B cell (primary cell): Measurements from ENCODE around the gene STARD3. TPM values are rescaled to one million over a fixed set of nuclear protein-coding genes. Genes with fewer than 3 reads are reported as not detected.

ENCODE experiments used
- ATAC-seq: fragments of 200-7000 bp; cut with Tn5 transposase; one replicate; pipeline ENCODE4 v1.10.0; 2021; ENCODE audit warnings: low read depth, mild to moderate bottlenecking, moderate number of reproducible peaks, moderate library complexity
- CTCF ChIA-PET: fragments of 350-600 bp; sonication (Branson Sonifier 250); formaldehyde crosslinking; loops from one replicate; lab custom pipeline; 2021; ENCODE audit warnings: antibody characterized with exemption, inconsistent platforms; lab: Charles Lee
- POLR2A ChIA-PET: fragments of 350-600 bp; sonication (Branson Sonifier 250); formaldehyde crosslinking; loops from one replicate; lab custom pipeline; 2021; ENCODE audit warnings: antibody characterized with exemption; lab: Charles Lee
- DNase-seq: peaks from one replicate; pipeline ENCODE4 v3.0.0; 2013
- H2AFZ ChIP-seq: 2 replicates; pipeline ENCODE4 v1.6.1; 2012; ENCODE audit warnings: mild to moderate bottlenecking, low read depth, low read length; ENCODE audit not compliant: insufficient read depth, poor library complexity, severe bottlenecking
- H3K27ac ChIP-seq, 2 donors: 1 replicate in 1 of 2; 2 replicates in 1 of 2; pipeline ENCODE4 v1.5.1; 2012 to 2013; ENCODE audit warnings: low read length in 2 of 2, mild to moderate bottlenecking in 2 of 2, moderate library complexity in 1 of 2
- H3K27me3 ChIP-seq, 4 experiments: fragments of 200-600 bp in 1 of 4; sonication (generic) in 1 of 4; replicated peaks in 1 of 4; 1 replicate in 2 of 4; 2 replicates in 2 of 4; pipeline versions ENCODE4 v1.6.1 to v1.7.0; 2013 to 2016; ENCODE audit warnings: low read length in 3 of 4, mild to moderate bottlenecking in 2 of 4, mixed read lengths in 1 of 4, moderate library complexity in 1 of 4; ENCODE audit not compliant: insufficient read depth in 4 of 4, control insufficient read depth in 3 of 4; ENCODE audit errors: control extremely low read depth in 1 of 4
- H3K36me3 ChIP-seq, 2 experiments: replicated peaks in 1 of 2; 1 replicate in 1 of 2; 2 replicates in 1 of 2; pipeline versions ENCODE4 v1.6.1 to v1.7.1; 2013; ENCODE audit warnings: low read length in 1 of 2; ENCODE audit not compliant: insufficient read depth in 2 of 2, control insufficient read depth in 1 of 2; ENCODE audit errors: control extremely low read depth in 1 of 2, extremely low read depth in 1 of 2
- H3K4me1 ChIP-seq, 2 donors: fragments of 200-600 bp in 1 of 2; sonication (generic) in 1 of 2; 1 replicate in 1 of 2; 2 replicates in 1 of 2; pipeline versions ENCODE4 v1.5.1 to v1.6.1; 2013 to 2017; ENCODE audit warnings: low read length in 2 of 2; ENCODE audit not compliant: control insufficient read depth in 2 of 2, insufficient read depth in 2 of 2
- H3K4me2 ChIP-seq: replicated peaks from 2 replicates; pipeline ENCODE3; 2012; ENCODE audit warnings: mild to moderate bottlenecking, low read depth, low read length; ENCODE audit not compliant: poor library complexity, severe bottlenecking
- H3K4me3 ChIP-seq, 5 experiments: fragments of 200-600 bp in 1 of 5; sonication (generic) in 1 of 5; 1 replicate in 3 of 5; 2 replicates in 2 of 5; pipeline versions ENCODE4 v1.5.1 to v1.7.0; 2011 to 2016; ENCODE audit warnings: low read length in 4 of 5, mild to moderate bottlenecking in 4 of 5, low read depth in 2 of 5, control low read depth in 1 of 5, moderate library complexity in 1 of 5; ENCODE audit not compliant: insufficient read depth in 1 of 5; ENCODE audit errors: control extremely low read depth in 1 of 5, extremely low read depth in 1 of 5
- H3K79me2 ChIP-seq: fragments of 200-600 bp; sonication (generic); one replicate; pipeline ENCODE4 v1.6.0; 2016; ENCODE audit warnings: low read length; ENCODE audit not compliant: control insufficient read depth, insufficient read depth
- H3K9ac ChIP-seq: fragments of 200-600 bp; sonication (generic); 2 replicates; pipeline ENCODE4 v1.6.1; 2017; ENCODE audit warnings: mild to moderate bottlenecking, low read length, moderate library complexity
- H3K9me3 ChIP-seq, 3 donors: one replicate each; pipeline versions ENCODE4 v1.6.1 to v1.7.1; 2013; ENCODE audit warnings: low read length in 2 of 3; ENCODE audit not compliant: control insufficient read depth in 2 of 3, insufficient read depth in 1 of 3; ENCODE audit errors: control extremely low read depth in 1 of 3
- H4K20me1 ChIP-seq: 2 replicates; pipeline ENCODE4 v1.6.0; 2012; ENCODE audit warnings: mild to moderate bottlenecking, low read length; ENCODE audit not compliant: insufficient read depth, control insufficient read depth, poor library complexity, severe bottlenecking
- H3K27ac Mint-ChIP-seq: one replicate; pipeline ENCODE4 v1.8.0; 2021; ENCODE audit warnings: mixed read lengths
- H3K27me3 Mint-ChIP-seq: one replicate; pipeline ENCODE4 v1.8.0; 2021; ENCODE audit warnings: mixed read lengths
- H3K4me1 Mint-ChIP-seq: one replicate; pipeline ENCODE4 v1.8.0; 2021; ENCODE audit warnings: mixed read lengths
- H3K4me3 Mint-ChIP-seq: one replicate; pipeline ENCODE4 v1.8.0; 2021; ENCODE audit warnings: mixed read lengths
- H3K9me3 Mint-ChIP-seq: one replicate; pipeline ENCODE4 v1.8.0; 2022; ENCODE audit warnings: mixed read lengths; ENCODE audit not compliant: insufficient read depth
- EZH2 ChIP-seq: IDR thresholded peaks from 2 replicates; pipeline ENCODE4 v1.6.1; 2012; ENCODE audit warnings: borderline replicate concordance, low read depth, mild to moderate bottlenecking, moderate library complexity, low read length; ENCODE audit not compliant: insufficient read depth, poor library complexity, severe bottlenecking
- WGBS: methylation state at CpG from one replicate; pipeline ENCODE4 v1.1.5; 2013; ENCODE audit warnings: missing lambda C conversion rate; ENCODE audit not compliant: insufficient coverage; 5-methylcytosine and 5-hydroxymethylcytosine counted together
- intact Hi-C: fragments of 100-400 bp; cut with micrococcal nuclease; formaldehyde crosslinking; loops from one replicate; pipeline ENCODE4 v1.10.0; 2022
- polyA plus RNA-seq: library from polyadenylated mRNA; depleted of rRNA; stranded (reverse); fragments of >200 nt; gene quantifications from 2 replicates; pipeline ENCODE4 v1.2.3, GENCODE V29; 2012
- total RNA-seq, 2 donors: library from RNA; stranded (reverse); fragments of 120-200 nt in 1 of 2; gene quantifications; 1 replicate in 1 of 2; 2 replicates in 1 of 2; pipeline versions ENCODE4 v1.2.3 to v1.2.4, GENCODE V29; 2013 to 2022
- TF ChIP-seq, protein P1 (sequence below): fragments of 200-600 bp; IDR thresholded peaks from one replicate; pipeline ENCODE4 v1.8.0; 2022; ENCODE audit warnings: antibody characterized with exemption, mild to moderate bottlenecking

Gene STARD3
- total and polyA plus RNA-seq, 2 donors (not counting 1 experiment from before 2014, with no cell fraction given): 93.1 to 231 TPM

DNA sequence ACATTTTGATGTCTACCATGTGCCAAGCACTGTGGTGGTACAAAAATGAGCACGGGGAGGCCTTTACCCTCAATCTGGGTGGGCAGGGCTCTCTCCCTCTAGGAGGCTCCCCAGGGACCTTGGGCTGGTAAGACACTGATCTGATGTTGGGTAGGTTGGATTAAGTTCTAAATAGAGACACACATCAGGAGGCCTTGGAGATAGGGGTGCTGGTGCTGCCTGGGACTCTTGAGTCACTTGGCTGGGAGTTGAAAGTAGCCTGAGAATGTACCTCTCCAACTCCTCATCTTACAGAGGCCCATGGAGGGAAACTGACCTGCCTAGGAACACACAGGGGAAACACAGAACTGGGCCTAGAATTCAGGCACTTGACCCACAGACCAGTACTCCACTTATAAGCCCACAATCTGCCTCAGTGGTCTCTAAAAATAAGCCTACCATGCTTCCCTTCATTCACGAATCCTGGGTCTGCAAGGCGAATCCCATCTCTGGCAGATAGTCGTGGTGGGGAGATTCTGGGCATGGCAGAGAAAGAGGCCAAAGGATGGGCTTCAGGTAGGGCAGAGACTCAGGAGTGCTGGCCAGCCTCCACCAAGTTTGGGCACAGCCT lies 27.4 kb upstream of the STARD3 start:
- TF ChIP-seq, protein P1, sequence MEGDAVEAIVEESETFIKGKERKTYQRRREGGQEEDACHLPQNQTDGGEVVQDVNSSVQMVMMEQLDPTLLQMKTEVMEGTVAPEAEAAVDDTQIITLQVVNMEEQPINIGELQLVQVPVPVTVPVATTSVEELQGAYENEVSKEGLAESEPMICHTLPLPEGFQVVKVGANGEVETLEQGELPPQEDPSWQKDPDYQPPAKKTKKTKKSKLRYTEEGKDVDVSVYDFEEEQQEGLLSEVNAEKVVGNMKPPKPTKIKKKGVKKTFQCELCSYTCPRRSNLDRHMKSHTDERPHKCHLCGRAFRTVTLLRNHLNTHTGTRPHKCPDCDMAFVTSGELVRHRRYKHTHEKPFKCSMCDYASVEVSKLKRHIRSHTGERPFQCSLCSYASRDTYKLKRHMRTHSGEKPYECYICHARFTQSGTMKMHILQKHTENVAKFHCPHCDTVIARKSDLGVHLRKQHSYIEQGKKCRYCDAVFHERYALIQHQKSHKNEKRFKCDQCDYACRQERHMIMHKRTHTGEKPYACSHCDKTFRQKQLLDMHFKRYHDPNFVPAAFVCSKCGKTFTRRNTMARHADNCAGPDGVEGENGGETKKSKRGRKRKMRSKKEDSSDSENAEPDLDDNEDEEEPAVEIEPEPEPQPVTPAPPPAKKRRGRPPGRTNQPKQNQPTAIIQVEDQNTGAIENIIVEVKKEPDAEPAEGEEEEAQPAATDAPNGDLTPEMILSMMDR: no peak
- no peak for TF ChIP-seq EZH2
- peaks cover 21% of the 10 kb centered on the region for H3K4me1 Mint-ChIP-seq
- ATAC-seq (no peak), DNase-seq (no peak)
- peaks cover 29 to 35% of the 10 kb centered on the region in 2 donors for H3K4me1 ChIP-seq
- H3K4me3 ChIP-seq: no peak overlapping the region
- no peaks in the 10 kb centered on the region for H3K79me2 ChIP-seq
- H3K27me3 ChIP-seq: peaks cover 0 to 65% (median 38%) of the 10 kb centered on the region in 4 experiments
- H3K9ac ChIP-seq: no peak overlapping the region
- H2AFZ ChIP-seq: no peak overlapping the region
- H4K20me1 ChIP-seq: peaks cover 3% of the 10 kb centered on the region
- H3K4me2 ChIP-seq: no peak overlapping the region
- H3K9me3 ChIP-seq: peaks cover 0 to 34% (median 0%) of the 10 kb centered on the region in 3 donors
- H3K36me3 ChIP-seq: no peaks in the 10 kb centered on the region
- H3K27ac ChIP-seq: no peak overlapping the region
- H3K4me3 Mint-ChIP-seq: no peak overlapping the region
- intact Hi-C loops: no loop called here
- 100% methylated on average over 3 of the region's 4 CpGs for WGBS
- peaks cover 42% of the 10 kb centered on the region for H3K27me3 Mint-ChIP-seq
- H3K9me3 Mint-ChIP-seq: no peaks in the 10 kb centered on the region
- ChIA-PET CTCF (interaction anchor here (4.8 kb wide), 1 partner anchor 13 kb away, joined by 30 read pairs; no protein-coding TSS in a partner anchor), POLR2A (no interaction called here)
- no peak overlapping the region for H3K27ac Mint-ChIP-seq

DNA sequence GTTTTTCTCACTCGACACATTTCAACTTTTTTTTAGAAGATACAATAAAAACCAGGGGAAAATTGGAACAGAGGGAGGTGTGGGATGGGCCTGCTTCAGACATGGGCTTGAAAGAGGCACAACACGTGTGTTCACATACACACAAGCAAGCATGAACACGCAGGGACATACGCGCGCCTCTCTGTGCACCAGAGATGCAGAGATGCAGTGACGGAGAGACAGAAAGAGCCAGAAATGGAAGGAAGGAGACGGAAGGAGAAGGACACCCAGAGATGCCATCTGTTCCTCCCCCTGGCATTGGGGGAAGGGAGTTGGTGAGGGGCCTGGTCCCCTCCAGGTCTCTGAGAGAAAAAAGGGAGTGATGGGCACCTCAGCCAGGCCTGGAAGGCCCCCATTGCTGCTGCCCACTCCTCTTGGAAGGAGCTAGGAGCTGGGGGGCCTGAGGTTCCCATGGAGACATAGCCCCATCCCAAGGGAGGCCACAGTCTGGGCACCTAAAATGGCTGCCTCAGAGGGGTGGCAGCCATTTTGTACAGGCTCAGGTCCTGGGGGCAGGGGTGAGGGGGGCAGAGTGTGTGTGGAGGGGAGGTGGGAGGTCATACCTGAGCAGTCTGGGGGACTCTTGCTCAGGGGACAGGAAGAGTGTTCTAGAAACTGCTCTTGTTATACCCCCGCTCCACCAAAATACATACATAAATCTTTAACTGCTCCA lies 25.4 kb upstream of the STARD3 start:
- ATAC-seq: no peak
- Histone ChIP-seq H3K27ac (no peak overlapping the region), H3K4me1 (peaks cover 10 to 18% of the 10 kb centered on the region in 2 donors), H3K27me3 (peaks cover 0 to 49% (median 27%) of the 10 kb centered on the region in 4 experiments), H3K9ac (no peak overlapping the region), H3K9me3 (peaks cover 0 to 21% (median 0%) of the 10 kb centered on the region in 3 donors), H3K4me3 (no peak overlapping the region), H2AFZ (no peak overlapping the region), H3K79me2 (no peaks in the 10 kb centered on the region), H3K4me2 (no peak overlapping the region), H3K36me3 (no peaks in the 10 kb centered on the region), H4K20me1 (no peaks in the 10 kb centered on the region)
- ChIA-PET POLR2A (no interaction called here), CTCF (interaction anchor here (1.1 kb wide), 1 partner anchor 23 kb away, joined by 3 read pairs; no protein-coding TSS in a partner anchor)
- TF ChIP-seq EZH2: no peak
- TF ChIP-seq, protein P1: no peak
- H3K27me3 Mint-ChIP-seq: peaks cover 42% of the 10 kb centered on the region
- no peak for DNase-seq
- intact Hi-C loops: no loop called here
- no peak overlapping the region for H3K4me3 Mint-ChIP-seq
- 95% methylated on average over 6 of the region's 9 CpGs for WGBS
- H3K27ac Mint-ChIP-seq: no peak overlapping the region
- peaks cover 19% of the 10 kb centered on the region for H3K4me1 Mint-ChIP-seq
- no peaks in the 10 kb centered on the region for H3K9me3 Mint-ChIP-seq
